DMS53 (cell line): ENCODE data around the gene LYRM7.
"Not testable (repeated sequence)": the region's sequence is repeated elsewhere in the genome, so short reads cannot be mapped to it uniquely, and the experiment has no call there.

Source experiments
- DNase-seq: peaks from one replicate; lab custom pipeline; 2025; lab: John Stamatoyannopoulos, UW

LYRM7 gene

GRCh38 chr5:131221008-131221703 lies 50.4 kb downstream of the LYRM7 start:
- no peak for DNase-seq

- no peak for DNase-seq
These were observed 51.1 kb downstream of the LYRM7 start for GRCh38 chr5:131221888-131222287.

GRCh38 chr5:131222731-131223130 lies 52.0 kb downstream of the LYRM7 start:
- DNase-seq: no peak

GRCh38 chr5:131223751-131224386 lies 53.1 kb downstream of the LYRM7 start:
- DNase-seq: no peak

GRCh38 chr5:131224387-131225201 lies 53.9 kb downstream of the LYRM7 start:
- no peak for DNase-seq

- no peak for DNase-seq
These were observed 54.7 kb downstream of the LYRM7 start for GRCh38 chr5:131225282-131225974.

GRCh38 chr5:131226899-131227298 lies 56.2 kb downstream of the LYRM7 start:
- no peak for DNase-seq

GRCh38 chr5:131228646-131229045 lies 57.9 kb downstream of the LYRM7 start:
- DNase-seq: no peak

- no peak for DNase-seq
These were observed 58.9 kb downstream of the LYRM7 start for GRCh38 chr5:131229623-131230022.

GRCh38 chr5:131230406-131230805 lies 59.7 kb downstream of the LYRM7 start:
- DNase-seq: peak; percentile 46

- DNase-seq: no peak
These were observed 68.9 kb downstream of the LYRM7 start for GRCh38 chr5:131239686-131240085.

- DNase-seq: no peak
These were observed 72.0 kb downstream of the LYRM7 start for GRCh38 chr5:131242728-131243255.

- no peak for DNase-seq
These were observed 74.6 kb downstream of the LYRM7 start for GRCh38 chr5:131245312-131245711.

GRCh38 chr5:131245948-131246347 lies 75.2 kb downstream of the LYRM7 start:
- no peak for DNase-seq

- DNase-seq: no peak
These were observed 75.8 kb downstream of the LYRM7 start for GRCh38 chr5:131246504-131246903.

- DNase-seq: no peak
These were observed 80.2 kb downstream of the LYRM7 start for GRCh38 chr5:131250751-131251475.

GRCh38 chr5:131252824-131253171 lies 82.1 kb downstream of the LYRM7 start:
- DNase-seq: no peak

- DNase-seq: not testable (repeated sequence)
These were observed 83.3 kb downstream of the LYRM7 start for GRCh38 chr5:131254025-131254424.

GRCh38 chr5:131254741-131255140 lies 84.0 kb downstream of the LYRM7 start:
- no peak for DNase-seq
